SW 1271 (cell line): Measurements from ENCODE around the gene SLC6A11.

Experiments used
- DNase-seq, 2 experiments: peaks; one replicate each; lab custom pipeline; 2025; lab: John Stamatoyannopoulos, UW

The SLC6A11 gene

GRCh38 chr3:10790713-10791112 is 25.3 kb upstream of the SLC6A11 start:
- no peak for DNase-seq

DNA sequence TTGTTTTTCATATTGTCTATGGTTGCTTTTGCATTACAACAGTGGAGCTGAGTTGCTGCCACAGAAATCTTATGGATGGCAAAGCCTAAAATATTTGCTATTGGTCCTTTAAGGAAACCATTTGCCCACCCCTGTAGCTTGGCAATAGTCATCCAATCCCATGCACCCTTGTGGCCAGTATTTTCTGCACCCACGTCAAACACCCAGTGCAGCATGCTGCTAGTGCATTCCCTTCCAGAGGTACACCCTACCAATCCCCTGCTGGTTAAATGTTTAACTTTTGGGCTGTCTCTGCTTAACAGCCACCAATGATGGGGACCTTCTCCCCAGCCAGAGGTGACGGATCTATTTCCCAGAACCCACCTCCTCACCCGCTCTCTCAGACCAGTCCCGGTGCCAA is 23.8 kb upstream of the SLC6A11 start:
- DNase-seq, result no peak

DNA sequence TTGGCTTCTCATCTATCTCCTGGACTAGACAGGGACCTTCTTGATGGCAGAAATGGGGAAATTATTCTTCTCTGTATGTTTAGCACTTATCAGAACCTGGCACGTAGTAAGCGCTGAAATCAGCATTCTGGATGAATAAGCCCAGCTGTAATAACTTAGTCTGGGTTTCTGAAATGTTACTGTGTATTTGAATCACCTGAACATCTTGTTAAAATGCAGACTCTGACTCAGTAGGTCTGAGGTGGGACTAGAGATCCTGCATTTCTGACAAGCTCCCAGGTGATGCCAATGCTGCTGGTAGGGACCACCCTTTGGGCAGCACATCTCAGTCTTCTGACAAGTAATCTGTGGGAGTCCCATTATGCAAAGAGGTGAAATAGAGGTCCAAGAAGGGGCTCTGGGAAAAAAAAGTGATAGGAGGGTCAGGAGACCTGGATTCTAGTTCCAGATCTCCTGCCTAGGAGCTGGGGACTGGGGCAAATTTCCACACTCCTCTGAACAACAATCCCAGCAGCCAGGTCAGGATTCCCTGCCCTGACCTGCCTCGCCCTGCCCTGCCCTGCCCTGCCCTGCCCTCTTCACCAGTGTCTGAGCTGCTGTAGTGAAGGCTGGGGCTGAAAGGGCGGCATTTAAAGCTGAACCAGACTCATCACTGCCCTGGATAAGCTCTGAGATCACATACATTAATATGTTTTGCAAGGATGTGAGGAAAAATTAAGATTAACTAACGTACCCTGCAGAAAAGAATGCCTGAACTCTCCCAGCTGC is 17.2 kb upstream of the SLC6A11 start:
- DNase-seq, result no peak

DNA sequence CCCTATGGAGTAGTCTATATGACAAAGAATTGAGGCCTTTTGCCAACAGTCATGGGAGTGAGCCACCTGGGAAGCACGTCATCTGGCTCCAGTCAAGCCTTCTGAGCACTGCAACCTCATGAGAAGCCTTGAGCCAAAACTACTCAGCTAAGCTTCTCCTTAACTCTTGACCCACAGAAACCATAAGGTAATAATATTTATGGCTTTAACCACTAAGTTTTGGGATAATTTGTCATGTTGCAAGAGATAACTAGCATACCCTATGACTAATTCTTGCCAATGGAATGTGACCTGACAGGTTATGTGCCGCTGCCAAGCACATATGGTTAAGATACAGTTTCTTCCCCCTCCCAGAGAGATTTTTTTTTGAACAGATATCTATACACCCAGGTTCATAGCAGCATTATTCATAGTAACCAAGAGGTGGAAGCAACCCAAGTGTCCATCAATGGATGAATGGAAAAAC is 11.8 kb upstream of the SLC6A11 start:
- DNase-seq, result no peak

- DNase-seq, result no peak
These were observed 10.0 kb upstream of the SLC6A11 start for GRCh38 chr3:10806006-10806405.

DNA sequence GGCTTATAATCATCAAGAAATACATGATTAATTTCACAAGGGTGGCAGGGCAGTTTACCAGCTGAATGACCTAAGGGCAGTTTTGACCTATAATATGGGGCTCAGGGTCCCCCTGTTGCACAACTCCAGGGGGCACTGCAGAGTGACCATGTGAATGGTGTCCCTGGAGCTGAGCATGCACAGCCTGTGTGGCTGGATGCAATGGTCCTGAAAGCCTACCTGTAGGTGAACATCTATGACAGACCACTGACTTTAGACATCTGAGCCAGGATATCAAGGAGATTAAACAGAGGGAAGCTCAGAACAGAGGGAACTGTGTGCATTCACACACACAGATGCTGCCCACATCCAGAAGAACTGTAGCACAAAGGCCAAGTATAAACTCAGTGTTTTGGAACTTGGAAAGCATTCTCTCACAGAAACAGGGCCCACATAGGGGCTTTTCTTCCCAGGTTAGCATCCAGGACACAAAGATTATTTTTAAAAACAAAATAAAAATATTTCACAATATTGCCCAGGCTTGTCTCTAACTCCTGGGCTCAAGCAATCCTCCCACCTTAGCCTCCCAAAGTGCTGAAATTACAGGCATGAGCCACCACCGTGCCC is 7.8 kb upstream of the SLC6A11 start:
- no peak for DNase-seq

GRCh38 chr3:10808974-10809373 is 7.1 kb upstream of the SLC6A11 start:
- DNase-seq, result no peak

- DNase-seq, result no peak
These were observed 5.7 kb upstream of the SLC6A11 start for GRCh38 chr3:10810376-10810775.

DNA sequence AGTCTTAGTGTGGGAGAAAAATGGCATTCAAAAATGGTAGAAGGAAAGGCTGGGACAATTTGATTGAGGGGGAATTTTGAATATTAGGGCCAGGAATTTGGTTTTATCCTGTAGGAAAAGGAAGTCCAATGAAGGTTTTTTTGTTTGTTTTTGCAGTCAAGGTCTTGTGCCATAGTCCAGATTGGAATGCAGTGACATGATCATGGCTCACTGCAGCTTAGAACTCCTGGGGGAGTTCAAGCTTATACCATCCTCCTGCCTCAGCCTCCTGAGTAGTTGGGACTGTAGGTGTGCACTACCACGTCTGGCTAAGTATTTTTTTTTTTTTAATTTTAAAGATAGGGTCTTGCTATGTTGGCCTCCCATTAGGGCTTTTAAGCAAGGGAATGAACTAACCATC is 2.6 kb upstream of the SLC6A11 start:
- DNase-seq, result no peak

DNA sequence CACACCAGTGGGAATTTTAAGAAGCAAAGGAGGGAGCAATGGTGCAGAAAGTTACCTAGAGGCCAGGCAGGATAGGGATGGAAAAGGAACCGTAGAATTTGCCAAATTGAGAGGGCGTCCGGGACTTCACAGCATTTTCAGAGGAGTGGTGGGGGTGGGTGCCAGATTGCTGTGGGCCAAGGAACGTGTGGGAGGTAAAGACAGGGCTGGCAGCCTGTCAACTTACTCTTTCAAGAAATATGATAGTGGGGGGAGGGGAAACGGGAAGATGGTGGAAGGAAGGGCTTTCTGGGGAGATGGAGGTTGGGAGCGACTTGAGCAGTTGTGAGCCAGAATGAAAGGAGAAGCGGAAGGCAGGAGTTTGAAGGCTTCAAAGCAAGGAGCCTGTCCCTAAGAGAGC is 1.4 kb upstream of the SLC6A11 start:
- DNase-seq, result no peak

DNA sequence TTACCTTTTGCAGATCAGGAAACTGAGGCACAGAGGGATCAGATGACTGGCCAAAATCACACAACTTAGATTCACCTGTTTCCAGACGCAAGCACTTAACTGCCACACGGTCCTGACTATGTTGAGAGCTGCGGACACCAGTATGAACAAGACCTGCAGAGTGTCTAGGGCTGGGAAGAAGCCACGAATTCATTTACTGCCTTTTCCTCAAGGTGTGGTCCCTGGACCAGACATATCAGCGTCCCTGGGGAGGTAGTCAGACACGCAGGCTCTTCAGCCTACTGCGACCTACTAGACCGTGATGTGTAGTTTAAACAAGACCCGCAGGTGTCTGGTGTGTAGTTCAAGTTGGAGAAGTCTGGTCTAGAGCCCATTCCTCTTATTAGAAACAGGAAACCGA is 541 bp upstream of the SLC6A11 start:
- DNase-seq, result no peak

GRCh38 chr3:10816863-10817253 is 830 bp downstream of the SLC6A11 start:
- no peak for DNase-seq

GRCh38 chr3:10817506-10817905 is 1.5 kb downstream of the SLC6A11 start:
- no peak for DNase-seq

DNA sequence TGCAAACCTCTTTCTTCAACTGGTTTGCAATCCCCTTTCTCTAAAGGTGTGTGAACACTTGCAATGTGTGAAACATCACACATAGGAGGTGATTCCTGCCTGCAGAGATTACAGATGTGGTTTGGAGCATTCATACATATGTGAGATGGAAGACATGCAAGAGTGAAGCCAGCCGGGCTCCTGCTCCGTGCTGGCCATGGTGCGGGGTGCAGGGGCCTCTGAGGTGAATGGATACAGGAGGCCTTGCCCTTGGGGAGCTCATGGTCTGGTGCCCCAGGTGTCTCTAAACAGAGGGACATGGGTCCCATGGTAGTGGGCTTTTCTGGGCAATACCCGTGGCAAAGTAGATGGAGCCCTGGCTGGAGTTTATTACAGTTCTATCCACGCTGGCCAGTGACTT is 6.0 kb downstream of the SLC6A11 start:
- no peak for DNase-seq

DNA sequence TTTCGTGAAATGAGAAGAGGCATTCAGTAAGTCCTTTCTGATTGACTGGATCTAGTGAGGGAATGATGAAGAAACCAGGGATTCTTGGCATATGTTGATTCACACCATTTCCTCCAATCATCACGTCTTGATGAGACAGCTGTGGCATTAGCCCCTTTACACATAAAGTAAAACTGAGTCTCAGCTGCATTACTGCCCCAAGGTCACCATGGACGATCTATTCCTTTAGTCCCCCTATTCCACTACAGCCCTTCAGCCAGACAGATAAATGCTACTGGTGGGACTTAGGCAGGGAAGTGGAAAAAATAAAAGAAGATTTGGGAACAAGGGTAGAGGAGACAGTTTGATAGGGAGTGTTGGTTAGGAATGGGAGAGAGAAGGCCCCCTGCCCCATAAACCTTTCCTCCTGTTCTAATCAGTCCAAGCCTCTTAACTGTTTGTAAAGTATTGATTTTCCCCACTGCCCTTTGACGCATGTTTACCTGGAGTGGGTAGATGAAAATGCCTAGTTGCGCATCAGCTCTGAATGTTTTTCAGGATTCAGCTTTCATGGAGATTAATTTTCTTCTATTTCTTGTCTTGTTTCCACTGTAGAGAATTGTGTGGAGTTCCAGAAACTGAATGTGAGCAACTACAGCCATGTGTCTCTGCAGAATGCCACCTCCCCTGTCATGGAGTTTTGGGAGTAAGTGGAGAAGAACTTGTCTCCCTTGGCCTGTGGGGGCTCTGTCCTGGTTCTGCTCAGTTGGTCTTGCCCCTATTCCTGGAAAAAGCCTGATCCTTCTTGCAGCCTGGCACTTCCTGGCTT is 6.9 kb downstream of the SLC6A11 start:
- DNase-seq, result no peak

- no peak for DNase-seq
These were observed 7.4 kb downstream of the SLC6A11 start for GRCh38 chr3:10823516-10823818.

DNA sequence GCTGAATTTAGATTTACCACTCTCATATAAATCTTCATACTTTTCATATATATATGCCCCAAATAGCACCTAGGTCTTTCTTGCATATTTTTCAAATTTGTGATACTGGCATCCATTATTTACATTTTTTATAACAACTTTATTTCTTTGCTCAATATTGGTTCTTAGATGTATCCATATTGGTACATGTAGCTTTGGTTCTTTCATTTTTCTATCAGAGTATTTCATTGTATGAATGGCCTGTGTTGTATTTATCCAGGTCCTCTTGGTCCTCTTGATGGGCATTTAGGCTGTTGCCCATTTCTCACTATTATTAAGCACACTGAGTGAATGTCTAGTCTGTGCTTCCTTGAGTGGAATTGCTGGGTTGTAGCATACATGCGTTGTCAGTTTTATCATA is 8.4 kb downstream of the SLC6A11 start:
- no peak for DNase-seq

DNA sequence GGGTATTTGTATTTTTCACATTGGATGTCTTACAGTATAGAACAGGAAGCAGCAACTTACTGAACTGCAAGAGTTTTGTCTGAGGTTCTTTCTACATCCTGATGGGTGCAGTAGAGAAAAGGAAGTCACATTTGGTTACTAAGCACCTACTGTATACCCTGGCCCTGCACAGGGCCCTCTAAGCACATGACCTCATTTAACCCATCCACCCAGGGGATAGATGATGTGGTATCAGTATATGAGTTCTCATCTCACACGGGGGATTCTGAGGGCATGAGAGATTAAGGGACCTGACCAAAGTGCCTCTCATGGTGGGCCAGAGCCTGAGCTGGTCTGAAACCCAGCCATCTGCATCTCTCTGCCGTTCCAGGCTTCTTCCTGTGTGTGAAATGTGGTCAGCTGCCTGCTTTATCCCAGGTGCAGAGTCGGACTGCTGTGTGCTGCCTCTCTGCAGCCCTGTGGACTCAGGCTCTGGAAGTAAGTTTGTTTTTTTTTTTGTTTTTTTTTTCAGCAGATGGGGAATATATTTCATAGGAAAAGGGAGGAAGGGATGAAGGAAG is 17.9 kb downstream of the SLC6A11 start:
- DNase-seq, result no peak

DNA sequence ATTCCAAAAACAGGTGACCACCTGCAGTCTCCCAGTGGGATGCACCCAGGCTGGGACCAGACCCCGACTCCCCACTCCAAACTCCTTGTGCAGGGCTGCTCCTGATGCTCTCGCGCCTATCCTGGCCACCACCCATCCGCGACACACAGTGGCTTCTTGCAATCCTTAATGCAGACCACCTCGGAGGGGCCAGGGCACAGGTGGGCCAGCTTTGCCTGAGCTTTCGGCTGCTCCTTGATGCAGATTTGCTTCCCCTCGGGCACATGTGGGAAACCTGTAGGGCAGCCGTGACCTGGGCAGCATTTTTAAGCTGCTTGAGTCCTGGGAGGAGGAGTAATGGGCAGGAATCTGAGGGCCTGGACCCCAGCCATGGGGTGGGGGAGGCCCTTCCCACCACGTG is 18.9 kb downstream of the SLC6A11 start:
- DNase-seq, result no peak

GRCh38 chr3:10835406-10835805 is 19.4 kb downstream of the SLC6A11 start:
- no peak for DNase-seq

- DNase-seq, result no peak
These were observed 20.6 kb downstream of the SLC6A11 start for GRCh38 chr3:10836676-10837075.

DNA sequence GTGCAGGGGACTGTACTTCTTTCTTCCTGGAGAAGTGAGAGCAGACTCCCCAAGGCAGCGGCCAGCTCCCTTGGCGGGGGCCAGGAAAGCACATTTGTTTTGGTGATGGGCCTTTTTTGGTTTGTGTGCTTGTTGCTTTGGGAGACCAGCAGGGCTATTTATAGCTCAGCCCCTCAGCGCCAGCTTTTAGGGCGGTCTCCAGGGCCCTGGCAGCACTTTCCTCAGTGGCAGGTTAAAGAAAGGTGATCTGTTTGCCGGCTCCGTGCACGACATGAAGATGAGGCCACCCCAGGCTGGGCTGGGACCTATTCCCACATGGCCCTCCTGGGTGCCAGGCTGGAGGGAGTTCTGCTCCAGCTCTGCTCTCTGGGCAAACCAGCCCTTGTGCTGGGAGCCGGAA is 21.8 kb downstream of the SLC6A11 start:
- no peak for DNase-seq

- no peak for DNase-seq
These were observed 23.1 kb downstream of the SLC6A11 start for GRCh38 chr3:10839167-10839566.
